CD4-positive, alpha-beta T cell treated with Interleukin-2 at 100 ng/mL for 4 hours (primary cell): Measurements from ENCODE around the gene RHEBL1.
"Not testable (repeated sequence)": the region's sequence is repeated elsewhere in the genome, so short reads cannot be mapped to it uniquely, and the experiment has no call there.

Experiments used
- DNase-seq: peaks from one replicate; pipeline ENCODE4 v3.0.0-alpha.2; 2020; ENCODE audit warnings: low spot score

RHEBL1 gene

DNA sequence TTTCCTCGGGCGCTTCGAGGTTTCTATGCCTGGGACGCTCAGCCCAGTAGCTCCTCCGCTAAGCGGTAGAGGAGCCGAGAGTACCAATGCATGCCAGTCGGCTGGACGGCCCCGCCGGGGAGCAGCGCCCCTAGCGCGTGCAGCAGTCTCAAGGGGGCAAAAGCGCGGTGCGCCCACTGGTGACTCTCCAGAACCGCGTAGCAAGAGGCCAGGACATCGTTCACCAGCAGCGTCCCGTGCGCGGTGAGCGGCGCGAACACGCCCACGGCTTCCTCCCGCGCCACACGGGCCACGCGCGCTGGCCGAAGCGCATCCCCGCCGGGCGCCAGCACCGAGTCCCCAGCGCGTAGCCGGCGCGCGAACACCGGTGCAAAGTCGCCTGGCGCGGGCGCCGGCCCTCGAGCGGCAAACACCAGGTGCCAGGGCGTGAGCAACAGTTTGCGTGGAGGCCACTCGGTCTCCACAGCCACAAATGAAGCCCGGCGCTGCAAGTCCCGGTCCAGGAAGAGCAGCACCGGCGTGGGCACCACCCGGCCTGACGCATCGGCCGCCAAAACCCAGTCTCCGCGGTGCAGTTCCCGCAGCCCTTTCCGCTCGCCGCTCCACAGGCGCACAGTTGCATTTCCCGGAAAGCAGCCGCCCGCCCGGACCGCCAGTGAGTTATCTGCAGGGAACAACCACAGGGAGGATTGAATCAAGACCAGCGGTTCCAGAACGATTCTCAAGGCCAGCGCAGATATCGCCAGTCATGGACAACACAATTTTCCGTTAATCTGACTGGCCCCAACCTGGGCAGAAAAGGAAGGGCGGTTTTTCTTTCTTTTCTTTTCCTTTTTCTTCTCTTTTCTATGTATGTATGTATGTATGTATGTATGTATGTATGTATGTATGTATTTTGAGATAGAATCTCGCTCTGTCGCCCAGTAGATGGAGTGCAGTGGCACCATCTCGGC is 20.3 kb upstream of the RHEBL1 start:
- no peak for DNase-seq

DNA sequence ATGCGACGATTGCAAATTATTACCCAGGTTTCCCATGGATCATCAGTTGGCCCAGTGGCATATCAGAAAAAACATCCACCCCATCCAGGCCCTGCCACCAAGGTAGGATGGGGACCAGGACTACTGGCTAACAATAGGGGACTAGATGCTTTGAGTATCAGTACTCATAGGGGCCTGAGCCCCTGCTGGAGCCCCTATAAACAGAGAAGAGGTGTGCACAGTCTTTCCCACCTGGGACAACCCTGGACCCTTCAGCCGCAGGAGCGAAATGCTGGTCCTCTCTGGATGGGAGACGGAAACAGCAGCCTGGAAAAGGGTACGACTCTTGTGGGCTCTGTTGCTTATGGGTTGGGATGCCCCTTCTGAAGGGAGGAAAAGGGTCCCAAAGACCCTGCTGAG is 19.2 kb upstream of the RHEBL1 start:
- DNase-seq = no peak

GRCh38 chr12:49088150-49088931 is 18.6 kb upstream of the RHEBL1 start:
- peak; percentile 79 for DNase-seq

DNA sequence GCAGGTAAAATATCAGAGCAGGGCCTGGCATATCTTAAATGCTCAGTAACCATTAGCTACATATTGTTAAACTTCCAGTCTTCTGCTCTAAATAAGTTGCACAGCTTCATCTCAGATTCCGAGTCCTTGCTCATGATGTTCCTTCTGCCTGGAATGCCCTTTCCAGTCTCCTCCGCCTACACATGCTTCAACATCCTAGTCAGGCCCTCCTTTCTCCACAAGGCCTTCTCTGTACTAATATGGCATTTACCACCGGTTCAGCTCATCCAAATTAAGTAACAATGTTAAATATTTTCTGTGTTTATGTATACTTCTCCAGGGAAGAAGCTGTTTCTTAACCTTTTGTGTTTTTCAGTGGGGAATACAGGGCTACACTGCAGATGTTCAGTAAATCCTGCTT is 16.3 kb upstream of the RHEBL1 start:
- no peak for DNase-seq

GRCh38 chr12:49084438-49084837 is 14.7 kb upstream of the RHEBL1 start:
- DNase-seq = no peak

- DNase-seq = no peak
Measured at GRCh38 chr12:49079793-49080192, 10.0 kb upstream of the RHEBL1 start.

- DNase-seq = no peak
Measured at GRCh38 chr12:49070971-49071370, 1.2 kb upstream of the RHEBL1 start.

- no peak for DNase-seq
Measured at GRCh38 chr12:49068879-49069506, 786 bp downstream of the RHEBL1 start.

- DNase-seq = no peak
Measured at GRCh38 chr12:49066120-49066519, 3.7 kb downstream of the RHEBL1 start.

- DNase-seq = no peak
Measured at GRCh38 chr12:49064767-49065152, 5.0 kb downstream of the RHEBL1 start.

- DNase-seq = not testable (repeated sequence)
Measured at GRCh38 chr12:49061916-49062315, 7.9 kb downstream of the RHEBL1 start.

DNA sequence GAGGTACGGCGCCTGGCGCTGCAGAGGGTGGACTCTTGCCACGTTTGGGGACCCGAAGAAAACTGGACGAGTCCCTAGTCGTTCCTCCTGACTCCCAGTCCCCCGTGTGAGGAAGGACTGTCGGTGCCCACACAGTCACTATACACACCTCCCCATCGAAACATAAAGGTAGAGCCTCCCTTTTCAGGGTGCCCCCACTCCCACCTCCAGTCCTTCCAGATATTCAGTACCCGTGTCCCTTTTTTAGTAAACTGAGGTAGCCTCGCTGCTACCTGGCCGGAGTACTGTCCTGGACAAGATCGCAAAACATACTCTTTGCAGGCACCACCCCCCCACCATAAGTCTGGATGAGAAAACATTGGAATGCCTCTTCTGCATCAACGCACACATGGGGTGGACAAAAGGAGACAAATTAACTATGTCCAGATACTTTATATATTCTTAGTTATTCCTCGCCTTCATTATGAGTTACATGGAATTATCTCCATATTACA is 8.6 kb downstream of the RHEBL1 start:
- DNase-seq = no peak

- DNase-seq = peak; percentile 89
Measured at GRCh38 chr12:49060237-49061156, 9.3 kb downstream of the RHEBL1 start, which contains the start of gene KMT2D. Gene KMT2D, minus strand, starts transcription at chr12:49060794. Its CDS starts 5,470 bp downstream, at chr12:49055324.

DNA sequence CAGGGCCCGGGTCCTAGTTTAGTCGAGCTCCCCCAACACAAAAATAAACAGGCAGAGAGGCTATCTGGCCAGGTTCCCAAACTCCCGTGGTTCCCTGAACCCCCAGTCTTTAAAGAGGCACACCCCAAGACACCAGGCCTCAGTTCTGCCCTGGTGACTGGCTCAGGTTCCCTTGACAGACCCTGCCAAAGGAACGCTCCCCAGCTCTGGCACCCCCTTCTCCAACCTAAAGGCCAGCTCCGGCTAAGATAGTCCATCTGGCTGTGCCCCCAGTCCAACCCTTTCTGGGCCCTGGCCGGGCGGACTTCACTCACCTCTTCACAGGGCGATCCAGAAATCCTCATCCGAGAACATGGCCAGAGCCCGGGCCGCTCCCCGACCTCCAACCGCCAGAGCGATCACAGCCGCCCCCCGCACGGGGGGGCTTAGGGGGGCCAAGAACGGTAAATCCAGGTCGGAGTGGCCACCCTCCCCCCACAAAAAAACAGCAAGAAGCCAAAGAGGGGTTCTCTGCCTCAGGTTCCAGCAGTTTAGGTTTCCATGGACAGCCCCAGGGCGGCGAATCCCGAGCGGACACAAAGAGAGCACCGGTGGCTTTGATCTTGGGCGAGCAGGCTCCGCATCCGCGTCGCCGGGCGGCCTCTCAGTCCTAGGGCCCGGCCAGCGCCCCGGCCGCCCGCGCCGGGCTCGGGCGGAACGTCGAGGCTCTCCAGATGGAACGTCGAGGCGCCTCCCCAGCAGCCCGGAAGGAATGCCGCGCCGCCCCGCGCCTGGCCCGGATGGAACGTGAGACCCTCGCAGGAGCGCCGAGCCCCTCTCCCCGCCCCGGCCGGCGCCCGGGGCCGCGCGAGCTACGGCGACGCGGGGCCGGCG is 10.2 kb downstream of the RHEBL1 start:
- no peak for DNase-seq

DNA sequence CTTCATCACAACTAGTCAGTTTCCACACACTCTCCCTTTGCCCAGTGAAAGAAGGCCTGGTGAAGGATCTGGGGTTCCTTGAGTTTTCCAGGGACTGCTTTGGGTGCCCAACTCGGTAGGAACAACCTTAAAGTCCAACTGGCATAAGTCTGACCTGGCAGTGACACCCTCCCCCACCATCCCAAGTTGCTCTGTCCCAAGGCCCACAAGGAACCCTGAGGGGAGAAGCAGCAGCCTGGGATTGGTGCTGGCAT is 10.8 kb downstream of the RHEBL1 start:
- no peak for DNase-seq

GRCh38 chr12:49058366-49059044 is 11.3 kb downstream of the RHEBL1 start:
- DNase-seq = no peak

DNA sequence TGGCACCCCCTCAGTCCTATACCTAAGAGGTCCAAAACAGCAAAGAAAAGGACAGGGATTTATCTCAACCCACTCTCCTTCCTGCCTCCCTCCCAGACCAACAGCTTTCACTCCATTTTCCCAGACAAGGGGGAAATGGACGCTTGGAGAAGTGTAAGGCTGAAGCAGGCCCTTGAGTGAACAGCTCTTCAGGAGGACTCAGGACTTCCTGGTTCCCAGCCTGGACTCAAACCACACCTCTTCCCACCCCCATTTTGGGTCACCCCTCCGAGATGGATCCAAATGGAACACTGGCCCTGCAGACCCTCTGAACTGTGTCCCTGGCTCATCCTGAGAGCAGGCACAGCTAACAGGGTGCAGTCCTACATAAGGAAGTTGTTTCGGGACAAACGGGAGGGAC is 11.9 kb downstream of the RHEBL1 start:
- DNase-seq = no peak

GRCh38 chr12:49055978-49056754 is 13.6 kb downstream of the RHEBL1 start:
- DNase-seq = peak; percentile 74

DNA sequence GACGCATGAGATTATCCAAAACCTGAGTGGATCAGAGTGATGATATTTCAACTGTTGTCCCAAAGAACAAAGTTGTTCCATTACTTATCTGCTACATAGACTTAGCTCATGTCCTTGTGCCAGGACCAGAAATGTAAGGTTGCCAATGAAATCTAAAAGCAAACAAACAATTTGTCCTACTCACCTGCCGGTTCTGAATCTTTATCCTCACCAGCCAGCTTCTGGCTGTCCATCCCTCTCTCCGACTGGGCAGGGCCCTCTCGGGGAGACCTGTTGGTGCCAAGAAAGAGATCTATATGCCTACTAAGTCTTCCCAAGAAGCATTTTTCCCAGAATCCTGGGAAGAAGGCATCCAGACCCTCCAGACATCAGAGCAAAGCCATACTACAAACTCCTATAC is 14.7 kb downstream of the RHEBL1 start:
- no peak for DNase-seq
